ENCODE data around the gene HORMAD2. TPM values are rescaled to one million over a fixed set of nuclear protein-coding genes. Genes with fewer than 3 reads are reported as not detected.

The HORMAD2 gene
- total RNA-seq, 1 experiment from 2014 or later = not detected

DNA sequence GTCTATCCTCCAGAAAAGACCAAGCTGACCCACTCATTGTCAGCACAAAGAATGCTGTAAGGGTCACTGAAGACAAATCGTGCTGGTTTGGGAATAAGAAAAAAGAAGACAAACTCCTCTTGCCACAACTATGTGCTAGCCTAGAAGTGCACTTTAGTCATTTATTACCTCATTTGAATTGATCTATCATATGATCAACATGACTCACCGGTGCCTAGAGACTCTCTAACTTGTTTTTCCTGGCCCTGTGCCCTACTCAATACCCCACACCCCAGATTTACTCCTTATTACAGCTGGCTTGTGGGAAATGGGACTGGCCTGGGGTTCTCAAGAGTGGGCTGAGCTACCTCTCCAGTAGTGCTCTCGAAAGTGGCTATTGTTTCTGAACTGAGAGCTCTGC is 35.9 kb upstream of the HORMAD2 start:
- Histone ChIP-seq H3K9me2 (replicated peaks; ENCODE audit: low read length) (no peaks in the 10 kb centered on the region), H3K79me2 (ENCODE audit: low read length) (no peaks in the 10 kb centered on the region), H3F3A (ENCODE audit: low read length, unreplicated experiment) (no peaks in the 10 kb centered on the region), H3K36me3 (ENCODE audit: low read depth, low read length) (no peaks in the 10 kb centered on the region), H3K27me3 (ENCODE audit: low read length) (no peaks in the 10 kb centered on the region), H3K27ac (ENCODE audit: low read length) (peak overlapping the region; percentile 45), H3K9ac (ENCODE audit: low read length) (no peak overlapping the region), H3K4me1 (ENCODE audit: insufficient read depth, low read length) (peaks cover 19% of the 10 kb centered on the region), H2AFZ (ENCODE audit: low read length) (no peak overlapping the region), H3K9me3 (ENCODE audit: low read length) (no peaks in the 10 kb centered on the region), H3K4me3 (ENCODE audit: low read length) (no peak overlapping the region), H4K20me1 (ENCODE audit: low read length) (no peaks in the 10 kb centered on the region), H3K4me2 (ENCODE audit: low read length) (peak overlapping the region; percentile 37)
- DNase-seq = peak; percentile 71
- intact Hi-C loops (cut with micrococcal nuclease) = no loop called here
- POLR2A ChIA-PET (ENCODE audit: unreplicated experiment) = no interaction called here
- CTCF ChIA-PET = no interaction called here
- peak; percentile 62 for ATAC-seq
- no TSS peak for BruUV-seq (replicated peaks)
- TF ChIP-seq EZH2 (IDR thresholded peaks at IDR 0.05; ENCODE audit: low read length, unreplicated experiment) (no peak), EZH2phosphoT487 (IDR thresholded peaks at IDR 0.05; ENCODE audit: borderline replicate concordance, low read length) (no peak)
- TF ChIP-seq, protein P1, sequence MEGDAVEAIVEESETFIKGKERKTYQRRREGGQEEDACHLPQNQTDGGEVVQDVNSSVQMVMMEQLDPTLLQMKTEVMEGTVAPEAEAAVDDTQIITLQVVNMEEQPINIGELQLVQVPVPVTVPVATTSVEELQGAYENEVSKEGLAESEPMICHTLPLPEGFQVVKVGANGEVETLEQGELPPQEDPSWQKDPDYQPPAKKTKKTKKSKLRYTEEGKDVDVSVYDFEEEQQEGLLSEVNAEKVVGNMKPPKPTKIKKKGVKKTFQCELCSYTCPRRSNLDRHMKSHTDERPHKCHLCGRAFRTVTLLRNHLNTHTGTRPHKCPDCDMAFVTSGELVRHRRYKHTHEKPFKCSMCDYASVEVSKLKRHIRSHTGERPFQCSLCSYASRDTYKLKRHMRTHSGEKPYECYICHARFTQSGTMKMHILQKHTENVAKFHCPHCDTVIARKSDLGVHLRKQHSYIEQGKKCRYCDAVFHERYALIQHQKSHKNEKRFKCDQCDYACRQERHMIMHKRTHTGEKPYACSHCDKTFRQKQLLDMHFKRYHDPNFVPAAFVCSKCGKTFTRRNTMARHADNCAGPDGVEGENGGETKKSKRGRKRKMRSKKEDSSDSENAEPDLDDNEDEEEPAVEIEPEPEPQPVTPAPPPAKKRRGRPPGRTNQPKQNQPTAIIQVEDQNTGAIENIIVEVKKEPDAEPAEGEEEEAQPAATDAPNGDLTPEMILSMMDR (conservative IDR thresholded peaks at IDR 0.05; ENCODE audit: low read depth, low read length) = no peak

DNA sequence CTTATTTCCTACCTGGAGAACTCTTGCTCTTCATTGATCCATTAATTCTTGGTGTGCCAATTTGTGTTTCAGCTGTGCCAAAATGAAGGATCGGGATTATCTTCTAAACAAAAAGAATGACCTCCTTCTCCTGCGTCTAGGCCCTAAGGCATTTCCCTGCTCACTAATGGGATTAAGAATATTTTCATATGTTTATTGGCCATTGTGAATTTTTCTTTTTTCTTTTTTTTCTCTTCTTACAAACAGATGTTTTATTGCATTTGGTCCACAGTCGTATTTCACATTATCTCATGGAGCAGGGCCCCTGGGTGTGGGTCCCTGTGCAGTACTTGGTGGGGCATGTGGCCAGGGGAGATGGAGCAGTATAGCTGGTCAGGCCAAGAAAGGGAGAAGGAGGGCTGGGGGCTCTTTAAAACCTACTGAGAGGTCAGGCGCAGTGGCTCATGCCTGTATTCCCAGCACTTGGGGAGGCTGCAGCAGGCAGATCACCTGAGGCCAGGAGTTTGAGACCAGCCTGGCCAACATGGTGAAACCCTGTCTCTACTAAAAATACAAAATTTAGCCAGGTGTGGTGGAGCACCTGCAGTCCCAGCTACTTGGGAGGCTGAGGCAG is 35.3 kb upstream of the HORMAD2 start:
- ChIA-PET CTCF (no interaction called here), POLR2A (ENCODE audit: unreplicated experiment) (no interaction called here)
- peaks cover 19% of the 10 kb centered on the region for H3K4me1 ChIP-seq (ENCODE audit: insufficient read depth, low read length)
- no TSS peak for BruUV-seq (replicated peaks)
- ATAC-seq = no peak
- no peaks in the 10 kb centered on the region for H3F3A ChIP-seq (ENCODE audit: low read length, unreplicated experiment)
- intact Hi-C loops (cut with micrococcal nuclease) = no loop called here
- H3K9me3 ChIP-seq (ENCODE audit: low read length) = no peaks in the 10 kb centered on the region
- H3K4me2 ChIP-seq (ENCODE audit: low read length) = 0 out of 2 replicates have a peak overlapping the region, but pooled peaks have one; percentile 5
- H3K9me2 ChIP-seq (replicated peaks; ENCODE audit: low read length) = no peaks in the 10 kb centered on the region
- H3K36me3 ChIP-seq (ENCODE audit: low read depth, low read length) = no peaks in the 10 kb centered on the region
- H3K9ac ChIP-seq (ENCODE audit: low read length) = no peak overlapping the region
- no peaks in the 10 kb centered on the region for H3K79me2 ChIP-seq (ENCODE audit: low read length)
- H3K4me3 ChIP-seq (ENCODE audit: low read length) = no peak overlapping the region
- no peaks in the 10 kb centered on the region for H3K27me3 ChIP-seq (ENCODE audit: low read length)
- TF ChIP-seq, protein P1 (conservative IDR thresholded peaks at IDR 0.05; ENCODE audit: low read depth, low read length) = no peak
- TF ChIP-seq EZH2phosphoT487 (IDR thresholded peaks at IDR 0.05; ENCODE audit: borderline replicate concordance, low read length) (no peak), EZH2 (IDR thresholded peaks at IDR 0.05; ENCODE audit: low read length, unreplicated experiment) (no peak)
- no peak for DNase-seq
- H2AFZ ChIP-seq (ENCODE audit: low read length) = no peak overlapping the region
- H3K27ac ChIP-seq (ENCODE audit: low read length) = peak overlapping the region; percentile 22; the same call in 1 of the 2 replicates
- H4K20me1 ChIP-seq (ENCODE audit: low read length) = no peaks in the 10 kb centered on the region

DNA sequence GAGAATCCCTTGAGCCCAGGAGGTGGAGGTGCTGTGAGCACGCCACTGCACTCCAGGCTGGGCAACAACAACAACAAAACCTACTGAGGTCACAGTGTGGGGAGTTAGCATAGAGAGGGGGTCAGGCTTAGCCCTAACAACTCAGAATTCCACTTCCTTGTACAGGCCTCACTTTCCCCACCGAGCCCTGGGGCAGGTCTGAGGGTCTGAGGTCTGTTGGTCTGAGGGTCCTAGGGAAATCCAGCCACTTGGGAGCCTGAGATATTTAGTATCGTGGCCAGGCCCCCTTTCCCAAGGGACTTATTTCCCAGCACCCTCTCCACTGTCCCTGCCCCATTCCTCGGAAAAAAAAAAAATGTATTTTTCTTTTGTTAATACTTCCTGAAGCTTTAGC is 34.8 kb upstream of the HORMAD2 start:
- intact Hi-C loops (cut with micrococcal nuclease) = no loop called here
- POLR2A ChIA-PET (ENCODE audit: unreplicated experiment) = no interaction called here
- Histone ChIP-seq H3F3A (ENCODE audit: low read length, unreplicated experiment) (no peaks in the 10 kb centered on the region), H3K27me3 (ENCODE audit: low read length) (no peaks in the 10 kb centered on the region), H3K36me3 (ENCODE audit: low read depth, low read length) (no peaks in the 10 kb centered on the region), H2AFZ (ENCODE audit: low read length) (no peak overlapping the region), H3K79me2 (ENCODE audit: low read length) (no peaks in the 10 kb centered on the region), H3K4me2 (ENCODE audit: low read length) (no peak overlapping the region), H3K4me3 (ENCODE audit: low read length) (no peak overlapping the region), H3K4me1 (ENCODE audit: insufficient read depth, low read length) (peaks cover 19% of the 10 kb centered on the region), H3K9me2 (replicated peaks; ENCODE audit: low read length) (no peaks in the 10 kb centered on the region), H3K27ac (ENCODE audit: low read length) (no peak overlapping the region), H4K20me1 (ENCODE audit: low read length) (no peaks in the 10 kb centered on the region), H3K9ac (ENCODE audit: low read length) (no peak overlapping the region), H3K9me3 (ENCODE audit: low read length) (no peaks in the 10 kb centered on the region)
- CTCF ChIA-PET = no interaction called here
- no peak for DNase-seq
- ATAC-seq = no peak
- TF ChIP-seq EZH2phosphoT487 (IDR thresholded peaks at IDR 0.05; ENCODE audit: borderline replicate concordance, low read length) (no peak), EZH2 (IDR thresholded peaks at IDR 0.05; ENCODE audit: low read length, unreplicated experiment) (no peak)
- TF ChIP-seq, protein P1 (conservative IDR thresholded peaks at IDR 0.05; ENCODE audit: low read depth, low read length) = no peak
- BruUV-seq (replicated peaks) = no TSS peak

Data from PC-3 (cell line).